DND-41 (cell line): ENCODE data around the gene LRRN4.
"Not testable (repeated sequence)": the region's sequence is repeated elsewhere in the genome, so short reads cannot be mapped to it uniquely, and the experiment has no call there.

Experiments
- ATAC-seq: fragments of 200-7000 bp; cut with Tn5 transposase; 3 replicates; pipeline ENCODE4 v1.9.1; 2021; ENCODE audit warnings: low read depth; ENCODE audit not compliant: insufficient read depth
- DNase-seq: peaks from one replicate; pipeline ENCODE4 v3.0.0-alpha.2; 2020
- H2AFZ ChIP-seq: 2 replicates; pipeline ENCODE4 v1.6.0; 2012; ENCODE audit warnings: low read depth, low read length
- H3K27ac ChIP-seq: 2 replicates; pipeline ENCODE4 v1.5.1; 2012; ENCODE audit warnings: low read length, inconsistent platforms
- H3K27me3 ChIP-seq: fragments of 200-600 bp; sonication (generic); 2 replicates; pipeline ENCODE4 v1.6.0; 2012; ENCODE audit warnings: low read length, mild to moderate bottlenecking, inconsistent platforms; ENCODE audit not compliant: insufficient read depth, poor library complexity
- H3K36me3 ChIP-seq: 2 replicates; pipeline ENCODE4 v1.5.1; 2012; ENCODE audit warnings: low read length, inconsistent platforms; ENCODE audit not compliant: insufficient read depth
- H3K4me1 ChIP-seq: 2 replicates; pipeline ENCODE4 v1.5.1; 2012; ENCODE audit warnings: mild to moderate bottlenecking, low read length; ENCODE audit not compliant: insufficient read depth
- H3K4me2 ChIP-seq: 2 replicates; pipeline ENCODE4 v1.6.0; 2012; ENCODE audit warnings: mild to moderate bottlenecking, moderate library complexity, low read length, inconsistent platforms; ENCODE audit not compliant: insufficient read depth
- H3K4me3 ChIP-seq, 2 experiments: fragments of 200-600 bp in 1 of 2; shearing (Covaris generic) in 1 of 2; 2 replicates each; pipeline ENCODE4 v1.5.1; 2012 to 2016; ENCODE audit warnings: inconsistent platforms in 2 of 2, low read length in 2 of 2, mild to moderate bottlenecking in 2 of 2, low read depth in 1 of 2, moderate library complexity in 1 of 2
- H3K79me2 ChIP-seq: 2 replicates; pipeline ENCODE4 v1.6.0; 2012; ENCODE audit warnings: low read length, inconsistent platforms; ENCODE audit not compliant: insufficient read depth
- H3K9ac ChIP-seq: 2 replicates; pipeline ENCODE4 v1.6.0; 2012; ENCODE audit warnings: low read depth, mild to moderate bottlenecking, inconsistent platforms, low read length, moderate library complexity
- H3K9me3 ChIP-seq: 2 replicates; pipeline ENCODE4 v1.5.1; 2012; ENCODE audit warnings: low read length, moderate library complexity, mild to moderate bottlenecking, inconsistent platforms; ENCODE audit not compliant: insufficient read depth, severe bottlenecking
- H4K20me1 ChIP-seq: 2 replicates; pipeline ENCODE4 v1.6.0; 2012; ENCODE audit warnings: low read length; ENCODE audit not compliant: insufficient read depth
- CTCF ChIP-seq: IDR thresholded peaks from 2 replicates; pipeline ENCODE4 v1.5.1; 2012; ENCODE audit warnings: borderline replicate concordance, low read length, moderate library complexity, mild to moderate bottlenecking; ENCODE audit not compliant: poor library complexity, severe bottlenecking; ENCODE audit errors: extremely low read depth
- EZH2 ChIP-seq: IDR thresholded peaks from 3 replicates; pipeline ENCODE4 v1.6.1; 2012; ENCODE audit warnings: borderline replicate concordance, low read depth, mild to moderate bottlenecking, moderate library complexity, low read length, inconsistent platforms; ENCODE audit not compliant: severe bottlenecking

Gene LRRN4

DNA sequence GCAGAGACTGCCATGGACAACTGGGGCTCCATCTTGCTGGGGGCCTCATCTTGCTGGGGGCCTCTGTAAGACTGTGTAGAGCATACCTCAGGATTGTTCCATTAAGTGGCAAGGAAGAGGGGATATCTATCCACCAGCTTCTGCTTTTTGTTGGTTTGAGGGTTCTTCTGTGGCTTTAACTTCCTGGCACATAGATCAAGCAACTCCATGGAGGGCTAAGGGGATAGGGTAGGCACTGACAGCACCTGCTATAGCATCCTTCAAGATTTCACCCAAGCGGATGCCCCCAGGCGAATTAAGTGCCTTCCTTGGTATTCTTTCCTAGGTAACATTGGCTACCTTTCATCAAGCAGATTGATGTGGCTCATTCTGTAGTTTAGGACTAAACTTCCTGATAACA, 3.8 kb upstream of the LRRN4 start:
- H2AFZ ChIP-seq: no peak overlapping the region
- H3K36me3 ChIP-seq: no peaks in the 10 kb centered on the region
- H3K4me3 ChIP-seq: no peak overlapping the region
- no peak overlapping the region for H3K27ac ChIP-seq
- no peak overlapping the region for H3K9ac ChIP-seq
- no peak overlapping the region for H3K4me2 ChIP-seq
- DNase-seq: no peak
- peaks cover 3% of the 10 kb centered on the region; the same call in 1 of the 2 replicates for H3K4me1 ChIP-seq
- no peaks in the 10 kb centered on the region for H3K79me2 ChIP-seq
- no peak for TF ChIP-seq CTCF
- no peaks in the 10 kb centered on the region for H3K27me3 ChIP-seq
- no peaks in the 10 kb centered on the region for H4K20me1 ChIP-seq
- peak; percentile 62 for ATAC-seq
- H3K9me3 ChIP-seq: no peaks in the 10 kb centered on the region

DNA sequence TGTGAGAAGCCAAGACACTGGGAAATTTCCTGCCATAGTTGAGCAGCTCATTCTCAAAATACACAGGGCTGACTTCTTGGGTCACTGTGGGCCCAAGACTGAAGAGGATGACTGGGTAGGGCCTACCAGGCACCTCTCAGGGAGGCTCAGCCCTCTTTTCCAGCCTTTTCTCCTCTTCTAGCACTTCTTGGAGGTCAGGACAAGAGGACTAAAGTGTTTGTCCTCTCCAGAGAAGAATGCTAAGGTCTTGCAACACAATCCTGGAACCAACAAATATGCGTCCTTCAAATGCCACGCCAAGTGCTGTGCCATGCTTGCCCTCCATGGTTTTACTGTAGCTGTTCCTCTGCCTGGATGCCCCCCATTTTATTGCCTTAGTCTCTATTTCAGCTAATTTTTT, 3.3 kb upstream of the LRRN4 start:
- no peaks in the 10 kb centered on the region for H3K79me2 ChIP-seq
- H3K4me1 ChIP-seq: peaks cover 3% of the 10 kb centered on the region; the same call in 1 of the 2 replicates
- H3K9ac ChIP-seq: no peak overlapping the region
- no peaks in the 10 kb centered on the region for H3K9me3 ChIP-seq
- ATAC-seq: no peak
- H3K27ac ChIP-seq: no peak overlapping the region
- H3K4me2 ChIP-seq: no peak overlapping the region
- H4K20me1 ChIP-seq: no peaks in the 10 kb centered on the region
- H3K27me3 ChIP-seq: no peaks in the 10 kb centered on the region
- TF ChIP-seq CTCF (no peak), EZH2 (no peak)
- H3K36me3 ChIP-seq: no peaks in the 10 kb centered on the region
- DNase-seq: no peak
- H3K4me3 ChIP-seq: no peak overlapping the region
- no peak overlapping the region for H2AFZ ChIP-seq

GRCh38 chr20:6055981-6056569, 2.2 kb upstream of the LRRN4 start:
- Histone ChIP-seq H3K9me3 (no peaks in the 10 kb centered on the region), H3K79me2 (no peaks in the 10 kb centered on the region), H4K20me1 (no peaks in the 10 kb centered on the region), H3K4me3 (no peak overlapping the region), H3K36me3 (no peaks in the 10 kb centered on the region), H3K9ac (no peak overlapping the region), H3K27ac (no peak overlapping the region), H3K27me3 (no peaks in the 10 kb centered on the region), H3K4me2 (no peak overlapping the region), H2AFZ (no peak overlapping the region), H3K4me1 (no peaks in the 10 kb centered on the region)
- ATAC-seq (no peak), DNase-seq (no peak)
- TF ChIP-seq CTCF (no peak), EZH2 (no peak)

DNA sequence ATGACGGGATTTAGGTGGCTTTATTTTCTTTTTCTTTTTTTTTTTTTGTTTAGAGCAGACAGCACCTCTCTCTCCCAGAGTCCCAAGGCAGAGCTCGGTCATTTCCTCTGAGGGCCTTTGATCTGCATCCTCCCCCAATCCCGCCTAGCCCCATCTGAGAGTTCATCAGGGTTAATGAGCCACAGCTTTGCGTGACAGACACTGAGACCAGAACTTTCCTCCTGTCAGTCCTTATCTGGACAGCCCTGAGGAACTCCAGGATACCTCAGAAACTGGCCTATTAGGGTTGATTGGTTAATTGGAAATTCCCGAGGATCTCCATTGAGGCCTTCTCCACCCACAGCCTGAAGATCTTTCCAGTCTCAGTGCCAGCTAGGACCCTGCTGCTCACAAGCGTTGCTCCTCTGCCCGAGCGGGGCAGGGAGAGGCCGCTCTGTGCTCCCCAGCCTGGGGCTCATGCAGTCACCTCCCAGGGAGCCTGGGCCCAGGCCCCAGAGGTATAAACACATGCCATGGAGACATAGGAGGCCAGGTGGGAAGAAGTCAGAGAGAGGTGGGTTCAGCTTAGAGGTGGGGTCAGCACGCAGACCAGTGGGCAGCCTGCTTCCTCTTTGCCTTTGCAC, 1.4 kb upstream of the LRRN4 start:
- no peaks in the 10 kb centered on the region for H3K36me3 ChIP-seq
- no peak overlapping the region for H3K4me2 ChIP-seq
- H3K4me1 ChIP-seq: no peaks in the 10 kb centered on the region
- H3K27ac ChIP-seq: no peak overlapping the region
- ATAC-seq (0 out of 3 replicates have a peak, but pooled peaks have one; percentile 40), DNase-seq (no peak)
- H4K20me1 ChIP-seq: no peaks in the 10 kb centered on the region; the same call in 1 of the 2 replicates
- no peaks in the 10 kb centered on the region for H3K79me2 ChIP-seq
- no peak overlapping the region for H3K9ac ChIP-seq
- no peaks in the 10 kb centered on the region for H3K9me3 ChIP-seq
- TF ChIP-seq CTCF: no peak
- no peak overlapping the region for H3K4me3 ChIP-seq
- no peaks in the 10 kb centered on the region for H3K27me3 ChIP-seq
- H2AFZ ChIP-seq: no peak overlapping the region

GRCh38 chr20:6054689-6055051, 810 bp upstream of the LRRN4 start:
- not testable (repeated sequence) for H3K36me3 ChIP-seq, DNase-seq, H2AFZ ChIP-seq, H3K27ac ChIP-seq, H4K20me1 ChIP-seq, H3K9ac ChIP-seq, H3K9me3 ChIP-seq, H3K79me2 ChIP-seq, H3K4me1 ChIP-seq, H3K4me3 ChIP-seq, H3K4me2 ChIP-seq, H3K27me3 ChIP-seq, ATAC-seq
